HepG2 (cell line): ENCODE measurements around the gene MFRP. TPM values are rescaled to one million over a fixed set of nuclear protein-coding genes. Genes with fewer than 3 reads are reported as not detected.

ENCODE experiments used
- CC2D1A ChIP-seq: sonication (generic); formaldehyde crosslinking; IDR thresholded peaks from 2 replicates; pipeline ENCODE4 v1.8.1; 2023; ENCODE audit warnings: mild to moderate bottlenecking, missing genetic modification reagents
- CENPT ChIP-seq: sonication (generic); formaldehyde crosslinking; IDR thresholded peaks from 2 replicates; pipeline ENCODE4 v1.8.0; 2022; ENCODE audit warnings: low read depth, mild to moderate bottlenecking, moderate library complexity, missing genetic modification reagents
- DPF2 ChIP-seq: sonication (generic); formaldehyde crosslinking; IDR thresholded peaks from 2 replicates; pipeline ENCODE4 v1.4.0; 2020; ENCODE audit warnings: mild to moderate bottlenecking, low read depth, missing genetic modification reagents, borderline replicate concordance
- EP300 ChIP-seq, 3 experiments: sonication (generic) in 1 of 3; formaldehyde crosslinking in 1 of 3; IDR thresholded peaks; 2 replicates each; pipeline versions ENCODE4 v1.5.1 to v1.6.1; 2011 to 2020; ENCODE audit warnings: low read depth in 2 of 3, low read length in 2 of 3, borderline replicate concordance in 1 of 3, improper control_type of control experiment in 1 of 3, mild to moderate bottlenecking in 1 of 3, missing genetic modification reagents in 1 of 3, moderate library complexity in 1 of 3
- HNRNPH1 ChIP-seq: fragments of 200-400 bp; formaldehyde crosslinking; optimal IDR thresholded peaks from 2 replicates; pipeline ENCODE3; 2017; ENCODE audit warnings: mild to moderate bottlenecking, low read depth, low read length
- HOMEZ ChIP-seq: IDR thresholded peaks from 2 replicates; pipeline ENCODE4 v1.6.1; 2016; ENCODE audit warnings: low read depth
- HOXA3 ChIP-seq: sonication (generic); formaldehyde crosslinking; IDR thresholded peaks from 2 replicates; pipeline ENCODE4 v1.5.0; 2020; ENCODE audit warnings: missing genetic modification reagents
- RBM39 ChIP-seq: fragments of 200-400 bp; formaldehyde crosslinking; IDR thresholded peaks from one replicate; pipeline ENCODE4 v1.6.1; 2018; ENCODE audit warnings: antibody characterized with exemption, mild to moderate bottlenecking, low read depth, low read length; ENCODE audit not compliant: poor library complexity, severe bottlenecking
- SALL1 ChIP-seq: sonication (generic); formaldehyde crosslinking; IDR thresholded peaks from 2 replicates; pipeline ENCODE4 v1.8.0; 2022; ENCODE audit warnings: mild to moderate bottlenecking, missing genetic modification reagents
- SOX13 ChIP-seq, 3 experiments: fragments of 450-650 bp in 1 of 3; sonication (generic) in 1 of 3; formaldehyde crosslinking in 1 of 3; IDR thresholded peaks in 2 of 3; conservative IDR thresholded peaks in 1 of 3; 2 replicates each; pipeline versions ENCODE4 v1.5.0 to v1.6.1; 2016 to 2020; ENCODE audit warnings: antibody characterized with exemption in 1 of 3, mild to moderate bottlenecking in 1 of 3, missing compliant biosample characterization in 1 of 3, missing genetic modification reagents in 1 of 3, moderate library complexity in 1 of 3
- SP5 ChIP-seq: IDR thresholded peaks from 2 replicates; pipeline ENCODE4 v1.6.1; 2016; ENCODE audit warnings: low read depth, borderline replicate concordance
- SRSF9 ChIP-seq: fragments of 200-400 bp; formaldehyde crosslinking; IDR thresholded peaks from 2 replicates; pipeline ENCODE4 v1.6.1; 2018; ENCODE audit warnings: borderline replicate concordance, mild to moderate bottlenecking, low read depth, low read length; ENCODE audit not compliant: insufficient read depth, poor library complexity, severe bottlenecking
- TEAD3 ChIP-seq: optimal IDR thresholded peaks from 2 replicates; pipeline ENCODE3; 2016; ENCODE audit warnings: borderline replicate concordance
- TOPORS ChIP-seq: sonication (generic); formaldehyde crosslinking; IDR thresholded peaks from 2 replicates; pipeline ENCODE4 v1.8.0; 2023; ENCODE audit warnings: mild to moderate bottlenecking, missing genetic modification reagents
- ZFP82 ChIP-seq: sonication (generic); formaldehyde crosslinking; IDR thresholded peaks from 2 replicates; pipeline ENCODE4 v1.5.1; 2020; ENCODE audit warnings: mild to moderate bottlenecking, missing genetic modification reagents, borderline replicate concordance
- ZNF75D ChIP-seq: sonication (generic); formaldehyde crosslinking; IDR thresholded peaks from 2 replicates; pipeline ENCODE4 v1.8.1; 2023; ENCODE audit warnings: missing genetic modification reagents, mild to moderate bottlenecking, borderline replicate concordance
- polyA plus RNA-seq, 8 experiments: library from polyadenylated mRNA; depleted of rRNA in 3 of 8; stranded (reverse) in 7 of 8; unstranded in 1 of 8; fragments of >200 nt; fragmentation: Illumina TruSeq in 4 of 8; extraction: Trizol in 4 of 8; gene quantifications; 2 replicates each; pipeline versions ENCODE4 v1.2.1 to v1.2.3, GENCODE V29; 2011 to 2016; ENCODE audit warnings: low read depth in 4 of 8, missing spikeins in 1 of 8, mixed read lengths in 1 of 8; ENCODE audit not compliant: insufficient read depth in 1 of 8
- total RNA-seq, 5 experiments: library from RNA; depleted of rRNA; stranded (reverse); fragments of >200 nt; fragmentation: Illumina TruSeq; extraction: Trizol; gene quantifications; 2 replicates each; pipeline ENCODE4 v1.2.3, GENCODE V29; 2016; ENCODE audit warnings: low read depth in 1 of 5
- TF ChIP-seq, protein P1 (sequence below): IDR thresholded peaks from 2 replicates; pipeline ENCODE4 v1.6.1; 2018; ENCODE audit warnings: missing genetic modification reagents
- TF ChIP-seq, protein P2 (sequence below): sonication (generic); formaldehyde crosslinking; IDR thresholded peaks from 2 replicates; pipeline ENCODE4 v1.8.0; 2022; ENCODE audit warnings: missing genetic modification reagents, mild to moderate bottlenecking, inconsistent platforms, borderline replicate concordance
- TF ChIP-seq, protein P3 (sequence below): sonication (generic); formaldehyde crosslinking; IDR thresholded peaks from 2 replicates; pipeline ENCODE4 v1.5.1; 2020; ENCODE audit warnings: mild to moderate bottlenecking, missing genetic modification reagents, borderline replicate concordance

The MFRP gene
- total and polyA plus RNA-seq, 2 of the 13 experiments (the other 11 are each of a cell fraction or from before 2014, with no cell fraction given): not detected

DNA sequence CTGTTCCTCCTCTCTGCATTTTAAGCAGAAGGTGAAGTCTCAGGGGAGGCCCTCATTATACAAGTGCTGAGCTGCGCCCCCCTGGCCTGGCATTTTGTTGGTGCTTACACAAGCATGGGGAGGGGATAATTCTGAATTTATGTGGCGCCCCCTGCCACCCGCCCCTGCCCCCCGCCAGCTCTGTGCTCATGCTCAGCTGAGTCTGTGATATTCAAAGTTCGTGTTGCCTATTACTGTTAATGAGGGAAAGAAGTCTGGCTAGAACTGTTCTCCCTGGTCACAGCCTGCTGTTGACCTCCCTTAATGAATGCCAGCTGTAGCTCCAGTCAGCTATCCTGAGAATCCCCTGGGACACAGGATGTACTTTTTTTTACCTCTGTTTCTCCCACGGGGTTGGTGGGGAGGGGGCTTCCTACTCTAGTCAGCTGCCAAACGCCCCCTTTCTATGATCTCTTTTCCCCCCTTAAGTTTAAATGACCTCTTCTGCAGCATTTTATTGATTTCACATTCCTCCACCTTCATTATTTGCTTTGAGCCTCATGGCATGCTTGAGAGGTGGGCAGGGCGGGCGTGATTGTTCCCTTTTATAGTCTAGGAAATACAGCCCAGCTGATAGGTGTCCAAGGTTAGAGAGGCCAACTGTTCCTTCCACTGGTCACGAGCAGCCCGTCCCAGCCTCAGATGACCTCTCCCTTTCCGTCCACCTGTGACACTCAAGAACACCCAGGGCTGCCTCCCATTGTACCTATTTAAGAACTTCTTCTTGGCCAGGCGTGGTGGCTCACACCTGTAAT lies 22.8 kb upstream of the MFRP start (continued):
- TF ChIP-seq, protein P1, sequence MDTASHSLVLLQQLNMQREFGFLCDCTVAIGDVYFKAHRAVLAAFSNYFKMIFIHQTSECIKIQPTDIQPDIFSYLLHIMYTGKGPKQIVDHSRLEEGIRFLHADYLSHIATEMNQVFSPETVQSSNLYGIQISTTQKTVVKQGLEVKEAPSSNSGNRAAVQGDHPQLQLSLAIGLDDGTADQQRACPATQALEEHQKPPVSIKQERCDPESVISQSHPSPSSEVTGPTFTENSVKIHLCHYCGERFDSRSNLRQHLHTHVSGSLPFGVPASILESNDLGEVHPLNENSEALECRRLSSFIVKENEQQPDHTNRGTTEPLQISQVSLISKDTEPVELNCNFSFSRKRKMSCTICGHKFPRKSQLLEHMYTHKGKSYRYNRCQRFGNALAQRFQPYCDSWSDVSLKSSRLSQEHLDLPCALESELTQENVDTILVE (CRISPR knock-in tag): no peak
- TF ChIP-seq SOX13 (IDR thresholded peaks at IDR 0.05): no peak
- peak in 1 of 2 experiments; percentile 21; a peak in 1 of 4 replicates for TF ChIP-seq SOX13 (CRISPR knock-in tag; conservative IDR thresholded peaks at IDR 0.05 in 1 of 2, IDR thresholded peaks at IDR 0.05 in 1 of 2)
- TF ChIP-seq ZNF75D (CRISPR knock-in tag): no peak
- TF ChIP-seq EP300 (IDR thresholded peaks at IDR 0.05; ENCODE audit: low read depth in 2 of 2, low read length in 2 of 2): peak in 1 of 2 experiments; percentile 51; a peak in 1 of 4 replicates
- TF ChIP-seq EP300 (CRISPR knock-in tag; IDR thresholded peaks at IDR 0.05; ENCODE audit: borderline replicate concordance): no peak
- TF ChIP-seq, protein P2, sequence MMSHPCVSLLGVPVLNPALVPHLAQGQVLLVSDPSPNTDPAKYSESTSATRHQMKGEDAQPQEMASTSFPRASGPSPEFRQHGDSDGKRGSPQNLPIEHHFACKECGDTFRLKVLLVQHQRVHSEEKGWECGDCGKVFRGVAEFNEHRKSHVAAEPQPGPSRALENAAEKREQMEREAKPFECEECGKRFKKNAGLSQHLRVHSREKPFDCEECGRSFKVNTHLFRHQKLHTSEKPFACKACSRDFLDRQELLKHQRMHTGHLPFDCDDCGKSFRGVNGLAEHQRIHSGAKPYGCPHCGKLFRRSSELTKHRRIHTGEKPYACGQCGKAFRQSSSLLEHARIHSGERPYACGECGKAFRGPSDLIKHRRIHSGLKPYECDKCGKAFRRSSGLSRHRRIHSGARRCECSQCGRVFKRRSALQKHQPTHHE (CRISPR knock-in tag): no peak
- TF ChIP-seq CC2D1A (CRISPR knock-in tag): no peak
- TF ChIP-seq TEAD3 (CRISPR knock-in tag): peak; percentile 79
- TF ChIP-seq RBM39: no peak
- no peak for TF ChIP-seq CENPT
- no peak for TF ChIP-seq HNRNPH1
- TF ChIP-seq DPF2 (CRISPR knock-in tag): no peak
- TF ChIP-seq HOMEZ: no peak
- no peak for TF ChIP-seq TOPORS
- TF ChIP-seq, protein P3, sequence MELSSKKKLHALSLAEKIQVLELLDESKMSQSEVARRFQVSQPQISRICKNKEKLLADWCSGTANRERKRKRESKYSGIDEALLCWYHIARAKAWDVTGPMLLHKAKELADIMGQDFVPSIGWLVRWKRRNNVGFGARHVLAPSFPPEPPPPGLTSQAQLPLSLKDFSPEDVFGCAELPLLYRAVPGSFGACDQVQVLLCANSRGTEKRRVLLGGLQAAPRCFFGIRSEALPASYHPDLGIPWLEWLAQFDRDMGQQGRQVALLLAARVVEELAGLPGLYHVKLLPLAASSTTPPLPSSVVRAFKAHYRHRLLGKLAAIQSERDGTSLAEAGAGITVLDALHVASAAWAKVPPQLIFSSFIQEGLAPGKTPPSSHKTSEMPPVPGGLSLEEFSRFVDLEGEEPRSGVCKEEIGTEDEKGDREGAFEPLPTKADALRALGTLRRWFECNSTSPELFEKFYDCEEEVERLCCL (CRISPR knock-in tag): no peak
- TF ChIP-seq SALL1: peak; percentile 33; the same call in 1 of the 2 replicates
- 0 out of 2 replicates have a peak, but pooled peaks have one; percentile 39 for TF ChIP-seq SP5 (CRISPR knock-in tag)
- TF ChIP-seq HOXA3 (CRISPR knock-in tag): no peak
- no peak for TF ChIP-seq SRSF9
- TF ChIP-seq ZFP82 (CRISPR knock-in tag): no peak
